K562 (cell line): ENCODE measurements around the gene MCM9. TPM values are rescaled to one million over a fixed set of nuclear protein-coding genes. Genes with fewer than 3 reads are reported as not detected.

Experiments
- GABPB1 ChIP-seq: sonication (generic); formaldehyde crosslinking; IDR thresholded peaks from 2 replicates; pipeline ENCODE4 v1.8.0; 2022; ENCODE audit warnings: mild to moderate bottlenecking, missing genetic modification reagents
- ZBTB11 ChIP-seq, 3 experiments: fragments of 200-800 bp in 1 of 3; fragments of 250-450 bp in 1 of 3; fragments of 450-650 bp in 1 of 3; sonication (Bioruptor Pico) in 1 of 3; sonication (Bioruptor generic) in 1 of 3; formaldehyde crosslinking in 1 of 3; IDR thresholded peaks; 2 replicates each; pipeline versions ENCODE4 v1.6.1 to v1.8.0; 2016 to 2022; ENCODE audit warnings: mild to moderate bottlenecking in 2 of 3, missing genetic modification characterization in 2 of 3, missing compliant biosample characterization in 1 of 3, moderate library complexity in 1 of 3
- ZNF584 ChIP-seq: fragments of 200-800 bp; sonication (Bioruptor generic); IDR thresholded peaks from 2 replicates; pipeline ENCODE4 v1.6.1; 2016; ENCODE audit warnings: low read depth, mild to moderate bottlenecking, missing genetic modification characterization, missing compliant biosample characterization
- polyA plus RNA-seq, 8 experiments: library from polyadenylated mRNA; depleted of rRNA in 4 of 8; stranded (reverse) in 5 of 8; unstranded in 3 of 8; fragments of >200 nt; fragmentation: Nextera tagmentation in 2 of 8; fragmentation: Illumina TruSeq in 1 of 8; extraction: Ambion mirVana in 2 of 8; extraction: Trizol in 1 of 8; gene quantifications; 2 replicates each; pipeline versions ENCODE4 v1.2.1 to v1.2.3, GENCODE V29; 2011 to 2014; ENCODE audit warnings: inconsistent platforms in 1 of 8, missing spikeins in 1 of 8
- total RNA-seq, 7 experiments: library from RNA; depleted of rRNA in 6 of 7; stranded (reverse); fragments of >200 nt in 6 of 7; fragmentation: Illumina TruSeq in 2 of 7; extraction: Trizol in 2 of 7; gene quantifications; 2 replicates each; pipeline versions ENCODE4 v1.2.1 to v1.2.3, GENCODE V29; 2011 to 2021; ENCODE audit warnings: low replicate concordance in 1 of 7
- TF ChIP-seq, protein P1 (sequence below): fragments of 450-650 bp; IDR thresholded peaks from 2 replicates; pipeline ENCODE4 v1.6.1; 2016; ENCODE audit warnings: mild to moderate bottlenecking, moderate library complexity
- TF ChIP-seq, protein P2 (sequence below): fragments of 450-650 bp; IDR thresholded peaks from 2 replicates; pipeline ENCODE4 v1.6.1; 2017; ENCODE audit warnings: antibody characterized with exemption

MCM9 gene
- total and polyA plus RNA-seq, 9 of the 15 experiments (the other 6 are each of a cell fraction or from before 2014, with no cell fraction given): 4.8 to 16.7 (median 11.6) TPM

GRCh38 chr6:118894425-118895260, 40.3 kb downstream of the MCM9 start (continued):
- TF ChIP-seq ZBTB11 (CRISPR knock-in tag; IDR thresholded peaks at IDR 0.05): peak in 1 of 3 experiments; percentile 43; a peak in 1 of 6 replicates
- TF ChIP-seq, protein P1, sequence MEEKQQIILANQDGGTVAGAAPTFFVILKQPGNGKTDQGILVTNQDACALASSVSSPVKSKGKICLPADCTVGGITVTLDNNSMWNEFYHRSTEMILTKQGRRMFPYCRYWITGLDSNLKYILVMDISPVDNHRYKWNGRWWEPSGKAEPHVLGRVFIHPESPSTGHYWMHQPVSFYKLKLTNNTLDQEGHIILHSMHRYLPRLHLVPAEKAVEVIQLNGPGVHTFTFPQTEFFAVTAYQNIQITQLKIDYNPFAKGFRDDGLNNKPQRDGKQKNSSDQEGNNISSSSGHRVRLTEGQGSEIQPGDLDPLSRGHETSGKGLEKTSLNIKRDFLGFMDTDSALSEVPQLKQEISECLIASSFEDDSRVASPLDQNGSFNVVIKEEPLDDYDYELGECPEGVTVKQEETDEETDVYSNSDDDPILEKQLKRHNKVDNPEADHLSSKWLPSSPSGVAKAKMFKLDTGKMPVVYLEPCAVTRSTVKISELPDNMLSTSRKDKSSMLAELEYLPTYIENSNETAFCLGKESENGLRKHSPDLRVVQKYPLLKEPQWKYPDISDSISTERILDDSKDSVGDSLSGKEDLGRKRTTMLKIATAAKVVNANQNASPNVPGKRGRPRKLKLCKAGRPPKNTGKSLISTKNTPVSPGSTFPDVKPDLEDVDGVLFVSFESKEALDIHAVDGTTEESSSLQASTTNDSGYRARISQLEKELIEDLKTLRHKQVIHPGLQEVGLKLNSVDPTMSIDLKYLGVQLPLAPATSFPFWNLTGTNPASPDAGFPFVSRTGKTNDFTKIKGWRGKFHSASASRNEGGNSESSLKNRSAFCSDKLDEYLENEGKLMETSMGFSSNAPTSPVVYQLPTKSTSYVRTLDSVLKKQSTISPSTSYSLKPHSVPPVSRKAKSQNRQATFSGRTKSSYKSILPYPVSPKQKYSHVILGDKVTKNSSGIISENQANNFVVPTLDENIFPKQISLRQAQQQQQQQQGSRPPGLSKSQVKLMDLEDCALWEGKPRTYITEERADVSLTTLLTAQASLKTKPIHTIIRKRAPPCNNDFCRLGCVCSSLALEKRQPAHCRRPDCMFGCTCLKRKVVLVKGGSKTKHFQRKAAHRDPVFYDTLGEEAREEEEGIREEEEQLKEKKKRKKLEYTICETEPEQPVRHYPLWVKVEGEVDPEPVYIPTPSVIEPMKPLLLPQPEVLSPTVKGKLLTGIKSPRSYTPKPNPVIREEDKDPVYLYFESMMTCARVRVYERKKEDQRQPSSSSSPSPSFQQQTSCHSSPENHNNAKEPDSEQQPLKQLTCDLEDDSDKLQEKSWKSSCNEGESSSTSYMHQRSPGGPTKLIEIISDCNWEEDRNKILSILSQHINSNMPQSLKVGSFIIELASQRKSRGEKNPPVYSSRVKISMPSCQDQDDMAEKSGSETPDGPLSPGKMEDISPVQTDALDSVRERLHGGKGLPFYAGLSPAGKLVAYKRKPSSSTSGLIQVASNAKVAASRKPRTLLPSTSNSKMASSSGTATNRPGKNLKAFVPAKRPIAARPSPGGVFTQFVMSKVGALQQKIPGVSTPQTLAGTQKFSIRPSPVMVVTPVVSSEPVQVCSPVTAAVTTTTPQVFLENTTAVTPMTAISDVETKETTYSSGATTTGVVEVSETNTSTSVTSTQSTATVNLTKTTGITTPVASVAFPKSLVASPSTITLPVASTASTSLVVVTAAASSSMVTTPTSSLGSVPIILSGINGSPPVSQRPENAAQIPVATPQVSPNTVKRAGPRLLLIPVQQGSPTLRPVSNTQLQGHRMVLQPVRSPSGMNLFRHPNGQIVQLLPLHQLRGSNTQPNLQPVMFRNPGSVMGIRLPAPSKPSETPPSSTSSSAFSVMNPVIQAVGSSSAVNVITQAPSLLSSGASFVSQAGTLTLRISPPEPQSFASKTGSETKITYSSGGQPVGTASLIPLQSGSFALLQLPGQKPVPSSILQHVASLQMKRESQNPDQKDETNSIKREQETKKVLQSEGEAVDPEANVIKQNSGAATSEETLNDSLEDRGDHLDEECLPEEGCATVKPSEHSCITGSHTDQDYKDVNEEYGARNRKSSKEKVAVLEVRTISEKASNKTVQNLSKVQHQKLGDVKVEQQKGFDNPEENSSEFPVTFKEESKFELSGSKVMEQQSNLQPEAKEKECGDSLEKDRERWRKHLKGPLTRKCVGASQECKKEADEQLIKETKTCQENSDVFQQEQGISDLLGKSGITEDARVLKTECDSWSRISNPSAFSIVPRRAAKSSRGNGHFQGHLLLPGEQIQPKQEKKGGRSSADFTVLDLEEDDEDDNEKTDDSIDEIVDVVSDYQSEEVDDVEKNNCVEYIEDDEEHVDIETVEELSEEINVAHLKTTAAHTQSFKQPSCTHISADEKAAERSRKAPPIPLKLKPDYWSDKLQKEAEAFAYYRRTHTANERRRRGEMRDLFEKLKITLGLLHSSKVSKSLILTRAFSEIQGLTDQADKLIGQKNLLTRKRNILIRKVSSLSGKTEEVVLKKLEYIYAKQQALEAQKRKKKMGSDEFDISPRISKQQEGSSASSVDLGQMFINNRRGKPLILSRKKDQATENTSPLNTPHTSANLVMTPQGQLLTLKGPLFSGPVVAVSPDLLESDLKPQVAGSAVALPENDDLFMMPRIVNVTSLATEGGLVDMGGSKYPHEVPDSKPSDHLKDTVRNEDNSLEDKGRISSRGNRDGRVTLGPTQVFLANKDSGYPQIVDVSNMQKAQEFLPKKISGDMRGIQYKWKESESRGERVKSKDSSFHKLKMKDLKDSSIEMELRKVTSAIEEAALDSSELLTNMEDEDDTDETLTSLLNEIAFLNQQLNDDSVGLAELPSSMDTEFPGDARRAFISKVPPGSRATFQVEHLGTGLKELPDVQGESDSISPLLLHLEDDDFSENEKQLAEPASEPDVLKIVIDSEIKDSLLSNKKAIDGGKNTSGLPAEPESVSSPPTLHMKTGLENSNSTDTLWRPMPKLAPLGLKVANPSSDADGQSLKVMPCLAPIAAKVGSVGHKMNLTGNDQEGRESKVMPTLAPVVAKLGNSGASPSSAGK: peak; percentile 45
- TF ChIP-seq, protein P2, sequence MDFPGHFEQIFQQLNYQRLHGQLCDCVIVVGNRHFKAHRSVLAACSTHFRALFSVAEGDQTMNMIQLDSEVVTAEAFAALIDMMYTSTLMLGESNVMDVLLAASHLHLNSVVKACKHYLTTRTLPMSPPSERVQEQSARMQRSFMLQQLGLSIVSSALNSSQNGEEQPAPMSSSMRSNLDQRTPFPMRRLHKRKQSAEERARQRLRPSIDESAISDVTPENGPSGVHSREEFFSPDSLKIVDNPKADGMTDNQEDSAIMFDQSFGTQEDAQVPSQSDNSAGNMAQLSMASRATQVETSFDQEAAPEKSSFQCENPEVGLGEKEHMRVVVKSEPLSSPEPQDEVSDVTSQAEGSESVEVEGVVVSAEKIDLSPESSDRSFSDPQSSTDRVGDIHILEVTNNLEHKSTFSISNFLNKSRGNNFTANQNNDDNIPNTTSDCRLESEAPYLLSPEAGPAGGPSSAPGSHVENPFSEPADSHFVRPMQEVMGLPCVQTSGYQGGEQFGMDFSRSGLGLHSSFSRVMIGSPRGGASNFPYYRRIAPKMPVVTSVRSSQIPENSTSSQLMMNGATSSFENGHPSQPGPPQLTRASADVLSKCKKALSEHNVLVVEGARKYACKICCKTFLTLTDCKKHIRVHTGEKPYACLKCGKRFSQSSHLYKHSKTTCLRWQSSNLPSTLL: no peak
- 0 out of 2 replicates have a peak, but pooled peaks have one; percentile 40 for TF ChIP-seq GABPB1 (CRISPR knock-in tag)
- no peak for TF ChIP-seq ZNF584 (CRISPR knock-in tag)
